ENCODE data around the gene RNF213. TPM values are rescaled to one million over a fixed set of nuclear protein-coding genes. Genes with fewer than 3 reads are reported as not detected.

Gene RNF213
- polyA plus RNA-seq, 3 donors from 2014 or later, result 12.7 to 117 (median 25.9) TPM

DNA sequence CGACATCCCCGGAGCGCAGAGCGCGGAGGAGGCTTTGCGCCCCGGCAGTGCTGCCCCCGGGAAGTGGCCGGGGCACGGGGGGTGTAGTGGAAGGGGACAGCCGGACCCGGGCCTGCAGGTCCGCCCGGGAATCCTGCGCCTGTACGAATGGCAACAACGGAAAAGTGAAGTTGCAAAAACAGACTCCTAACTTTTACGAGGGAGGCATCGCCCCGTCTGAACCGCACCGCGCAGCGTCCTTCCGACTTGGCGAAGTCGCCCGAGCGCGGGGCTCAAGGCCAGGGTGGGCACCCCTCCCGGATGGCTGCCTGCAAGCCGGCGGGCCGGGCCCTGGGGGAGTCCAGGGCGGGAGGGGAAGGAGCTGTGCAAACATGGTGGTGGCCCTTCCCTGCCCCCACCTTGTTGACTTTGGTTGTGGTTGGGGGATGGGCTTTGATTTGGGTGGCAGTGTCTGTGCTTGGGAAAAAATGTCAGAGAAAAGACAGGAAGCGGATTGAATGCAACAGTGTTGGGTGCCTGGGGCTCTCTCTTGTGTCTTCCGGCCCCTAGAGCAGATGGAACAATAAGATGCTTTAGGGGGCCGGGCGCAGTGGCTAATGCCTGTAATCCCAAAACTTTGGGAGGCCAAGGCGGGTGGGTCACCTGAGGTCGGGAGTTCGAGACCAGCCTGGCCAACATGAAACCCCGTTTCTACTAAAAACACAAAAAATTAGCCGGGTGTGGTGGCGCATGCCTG, 675 bp downstream of the RNF213 start:
- H3K27me3 Mint-ChIP-seq (ENCODE audit: low read depth in 3 of 3), result peaks cover 10 to 23% (median 19%) of the 10 kb centered on the region in 3 donors
- DNase-seq, result peak; percentile 58 to 63 (median 58)
- peaks cover 46 to 47% of the 10 kb centered on the region in 2 donors for H3K4me1 Mint-ChIP-seq
- H3K36me3 Mint-ChIP-seq, result peaks cover 4 to 5% (median 5%) of the 10 kb centered on the region in 3 donors
- H3K4me3 Mint-ChIP-seq, result peak overlapping the region; percentile 88 to 98 (median 91)
- peak overlapping the region; percentile 93 to 99 (median 96) for H3K27ac Mint-ChIP-seq
- no peaks in the 10 kb centered on the region for H3K9me3 Mint-ChIP-seq

DNA sequence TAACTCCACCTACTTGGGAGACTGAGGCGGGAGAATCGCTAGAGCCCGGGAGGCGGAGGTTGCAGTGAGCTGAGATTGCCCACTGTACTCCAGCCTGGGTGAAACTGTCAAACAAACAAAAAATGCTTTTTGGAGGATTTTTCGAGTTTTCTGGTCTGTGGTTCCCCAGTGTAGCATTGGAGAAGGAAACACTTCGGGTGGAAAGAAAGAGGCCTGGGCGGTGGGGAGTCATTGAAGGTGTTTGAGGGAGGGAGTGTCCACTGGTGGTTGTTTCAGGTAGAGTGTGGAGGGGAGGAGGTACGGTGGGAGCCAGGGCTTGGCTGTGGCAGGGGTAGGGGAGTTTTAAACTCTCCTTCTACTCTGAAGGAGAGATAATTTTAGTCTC, 1.2 kb downstream of the RNF213 start:
- Mint-ChIP-seq H3K36me3 (peaks cover 4 to 5% (median 5%) of the 10 kb centered on the region in 3 donors), H3K9me3 (no peaks in the 10 kb centered on the region)

DNA sequence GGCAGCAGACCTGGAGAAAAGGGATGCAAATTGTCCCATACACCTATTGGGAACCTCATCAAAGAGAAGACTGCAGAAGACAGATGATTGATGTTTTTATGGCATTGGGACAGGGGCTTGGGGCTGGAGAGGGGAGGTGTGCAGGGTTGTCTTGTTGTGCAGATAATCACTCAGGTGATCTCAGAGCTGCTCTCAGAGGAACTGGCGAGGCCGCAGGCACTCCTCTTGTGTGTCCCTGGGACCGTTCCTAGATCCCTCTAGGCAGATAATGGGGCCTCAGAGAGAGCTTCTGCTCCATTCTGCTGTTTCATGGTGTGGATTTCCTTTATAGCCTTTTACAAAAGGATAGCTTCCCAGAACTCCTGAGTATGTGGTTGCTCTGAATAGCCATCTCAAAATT, 1.6 kb downstream of the RNF213 start:
- Mint-ChIP-seq H3K4me1 (peaks cover 47 to 55% of the 10 kb centered on the region in 2 donors), H3K4me3 (peak overlapping the region; percentile 88 to 98 (median 91))

More for the DNA sequence above, 1.2 kb downstream of the RNF213 start:
- Mint-ChIP-seq H3K27me3 (ENCODE audit: low read depth in 3 of 3) (peaks cover 10 to 23% (median 19%) of the 10 kb centered on the region in 3 donors), H3K27ac (peak overlapping the region; percentile 93 to 99 (median 96)), H3K4me1 (peaks cover 47 to 51% of the 10 kb centered on the region in 2 donors), H3K4me3 (peak overlapping the region; percentile 88 to 98 (median 91))
- DNase-seq, result no peak

DNA sequence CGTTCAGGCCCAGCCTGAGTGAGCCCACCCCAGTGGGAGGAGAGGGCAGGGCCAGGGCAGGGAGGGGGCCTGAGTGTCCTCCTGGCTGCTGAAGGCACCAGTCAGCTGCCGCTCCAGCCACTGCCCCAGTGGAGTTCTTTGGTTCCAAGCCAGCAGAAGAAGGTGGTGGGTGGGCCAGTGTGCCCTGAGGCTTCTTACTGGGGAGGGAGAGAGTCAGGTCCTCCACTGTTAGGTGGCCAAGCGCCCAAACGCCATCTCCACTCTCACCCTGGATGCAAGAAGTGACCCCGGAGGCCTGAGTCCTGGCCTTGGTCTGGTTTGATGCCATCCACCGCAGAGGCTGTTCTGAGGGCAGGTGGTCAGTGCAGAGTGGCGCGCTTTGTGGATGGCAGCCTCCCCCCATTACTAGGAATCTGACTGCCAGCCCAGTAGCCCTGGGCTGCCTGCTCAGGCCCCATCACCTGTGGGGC, 2.2 kb downstream of the RNF213 start:
- Mint-ChIP-seq H3K27me3 (ENCODE audit: low read depth in 3 of 3) (peaks cover 10 to 23% (median 19%) of the 10 kb centered on the region in 3 donors), H3K27ac (peak overlapping the region in 4 of 6 donors; percentile 81 to 95 (median 94)), H3K4me1 (peaks cover 47 to 59% of the 10 kb centered on the region in 2 donors), H3K9me3 (no peaks in the 10 kb centered on the region), H3K36me3 (peaks cover 5 to 8% (median 5%) of the 10 kb centered on the region in 3 donors), H3K4me3 (peak overlapping the region; percentile 90 to 100 (median 99))
- no peak for DNase-seq

More for the DNA sequence above, 1.6 kb downstream of the RNF213 start:
- H3K9me3 Mint-ChIP-seq, result no peaks in the 10 kb centered on the region
- no peak for DNase-seq
- H3K27me3 Mint-ChIP-seq (ENCODE audit: low read depth in 3 of 3), result peaks cover 10 to 23% (median 19%) of the 10 kb centered on the region in 3 donors
- peak overlapping the region; percentile 93 to 99 (median 96) for H3K27ac Mint-ChIP-seq
- H3K36me3 Mint-ChIP-seq, result peaks cover 5% of the 10 kb centered on the region in 3 donors

- H3K4me1 Mint-ChIP-seq, result peaks cover 42 to 57% of the 10 kb centered on the region in 2 donors
- no peaks in the 10 kb centered on the region for H3K9me3 Mint-ChIP-seq
- H3K36me3 Mint-ChIP-seq, result peaks cover 5 to 8% (median 5%) of the 10 kb centered on the region in 3 donors
These were observed 2.9 kb downstream of the RNF213 start for GRCh38 chr17:80263253-80264204.

GRCh38 chr17:80264205-80265075, 3.8 kb downstream of the RNF213 start:
- H3K9me3 Mint-ChIP-seq, result no peaks in the 10 kb centered on the region
- DNase-seq, result peak; percentile 61 to 66 (median 64)
- peak overlapping the region; percentile 81 to 94 (median 92) for H3K27ac Mint-ChIP-seq
- peaks cover 8 to 21% (median 19%) of the 10 kb centered on the region in 3 donors for H3K27me3 Mint-ChIP-seq (ENCODE audit: low read depth in 3 of 3)
- peak overlapping the region; percentile 90 to 100 (median 99) for H3K4me3 Mint-ChIP-seq
- peaks cover 38 to 54% of the 10 kb centered on the region in 2 donors for H3K4me1 Mint-ChIP-seq
- H3K36me3 Mint-ChIP-seq, result peaks cover 5 to 8% (median 5%) of the 10 kb centered on the region in 3 donors

More at GRCh38 chr17:80263253-80264204, 2.9 kb downstream of the RNF213 start:
- peak; percentile 85 to 87 (median 86) for DNase-seq
- Mint-ChIP-seq H3K27me3 (ENCODE audit: low read depth in 3 of 3) (peaks cover 10 to 23% (median 19%) of the 10 kb centered on the region in 3 donors), H3K27ac (peak overlapping the region; percentile 81 to 95 (median 93)), H3K4me3 (peak overlapping the region; percentile 90 to 100 (median 99))

DNA sequence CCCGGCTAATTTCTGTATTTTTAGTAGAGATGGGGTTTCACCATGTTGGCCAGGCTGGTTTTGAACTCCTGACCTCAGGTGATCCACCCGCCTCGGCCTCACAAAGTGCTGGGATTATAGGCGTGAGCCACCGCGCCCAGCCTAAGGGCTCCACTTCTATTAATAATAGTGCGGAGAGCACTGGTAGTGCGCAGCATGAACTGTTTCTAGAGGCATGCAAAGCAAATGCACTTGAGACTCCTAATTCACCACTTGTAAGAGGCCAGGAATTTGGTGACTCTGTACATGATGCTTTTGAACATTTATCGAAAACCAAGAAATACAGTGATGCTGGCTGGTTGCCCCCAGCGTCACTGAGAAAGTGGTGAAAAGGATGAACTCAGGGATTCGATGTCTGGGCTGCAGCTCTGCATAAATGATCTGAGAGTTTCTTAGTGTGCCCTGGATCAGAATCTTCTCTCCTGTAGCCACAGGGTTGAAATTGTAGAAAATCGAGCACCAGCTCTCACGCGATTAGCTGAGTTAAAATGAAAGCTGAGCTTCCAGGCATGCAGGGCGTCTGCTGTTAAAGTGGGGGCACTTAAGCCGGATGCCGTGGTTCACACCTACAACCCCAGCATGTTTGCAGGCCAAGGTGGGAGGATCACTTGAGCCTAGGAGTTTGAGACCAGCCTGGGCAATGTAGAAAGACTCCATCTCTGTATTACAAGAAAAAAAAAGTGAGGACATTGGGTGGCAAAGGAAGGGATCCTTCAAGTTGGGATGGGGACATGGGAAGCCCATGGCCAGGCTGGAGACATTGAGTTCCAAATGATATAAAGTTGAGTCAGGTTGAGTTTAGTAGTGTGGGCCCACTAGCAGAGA, 4.8 kb downstream of the RNF213 start:
- Mint-ChIP-seq H3K4me3 (peak overlapping the region; percentile 90 to 100 (median 99)), H3K27me3 (ENCODE audit: low read depth in 3 of 3) (peaks cover 5 to 21% (median 19%) of the 10 kb centered on the region in 3 donors), H3K36me3 (peaks cover 5 to 8% (median 7%) of the 10 kb centered on the region in 3 donors), H3K4me1 (peaks cover 38 to 49% of the 10 kb centered on the region in 2 donors), H3K27ac (peak overlapping the region; percentile 81 to 94 (median 92)), H3K9me3 (no peaks in the 10 kb centered on the region)
- peak; percentile 82 to 86 (median 83) for DNase-seq

DNA sequence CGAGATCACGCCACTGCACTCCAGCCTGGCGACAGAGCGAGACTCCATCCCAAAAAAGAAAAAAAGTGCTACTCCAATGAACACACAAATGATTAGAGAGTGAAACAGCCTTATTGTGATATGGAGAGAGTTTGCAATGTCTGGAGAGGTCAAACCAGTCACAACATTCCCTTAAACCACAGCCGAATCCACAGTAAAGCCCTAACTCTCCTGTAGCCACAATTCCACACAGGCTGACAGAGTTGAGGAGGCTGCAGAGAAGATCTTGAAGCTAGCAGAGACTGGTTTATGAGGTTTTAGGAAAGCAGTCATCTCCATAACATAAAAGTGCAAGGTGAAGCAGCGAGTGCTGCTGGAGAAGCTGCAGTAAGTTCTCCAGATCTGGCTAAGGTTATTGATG, 6.7 kb downstream of the RNF213 start:
- H3K36me3 Mint-ChIP-seq, result peaks cover 8 to 12% (median 10%) of the 10 kb centered on the region in 3 donors
- no peak for DNase-seq
- H3K4me3 Mint-ChIP-seq, result peak overlapping the region; percentile 51 to 100 (median 72)
- peaks cover 0 to 14% (median 10%) of the 10 kb centered on the region in 3 donors for H3K27me3 Mint-ChIP-seq (ENCODE audit: low read depth in 3 of 3)
- peak overlapping the region; percentile 36 to 94 (median 76) for H3K27ac Mint-ChIP-seq
- no peaks in the 10 kb centered on the region for H3K9me3 Mint-ChIP-seq
- peaks cover 28 to 43% of the 10 kb centered on the region in 2 donors for H3K4me1 Mint-ChIP-seq

GRCh38 chr17:80268427-80268826, 7.8 kb downstream of the RNF213 start:
- no peak overlapping the region for H3K4me3 Mint-ChIP-seq
- H3K36me3 Mint-ChIP-seq, result peaks cover 8 to 17% (median 10%) of the 10 kb centered on the region in 3 donors
- DNase-seq, result no peak
- no peak overlapping the region for H3K27ac Mint-ChIP-seq
- H3K9me3 Mint-ChIP-seq, result no peaks in the 10 kb centered on the region
- H3K4me1 Mint-ChIP-seq, result peaks cover 31 to 45% of the 10 kb centered on the region in 2 donors
- H3K27me3 Mint-ChIP-seq (ENCODE audit: low read depth in 3 of 3), result peaks cover 0 to 14% (median 9%) of the 10 kb centered on the region in 3 donors

DNA sequence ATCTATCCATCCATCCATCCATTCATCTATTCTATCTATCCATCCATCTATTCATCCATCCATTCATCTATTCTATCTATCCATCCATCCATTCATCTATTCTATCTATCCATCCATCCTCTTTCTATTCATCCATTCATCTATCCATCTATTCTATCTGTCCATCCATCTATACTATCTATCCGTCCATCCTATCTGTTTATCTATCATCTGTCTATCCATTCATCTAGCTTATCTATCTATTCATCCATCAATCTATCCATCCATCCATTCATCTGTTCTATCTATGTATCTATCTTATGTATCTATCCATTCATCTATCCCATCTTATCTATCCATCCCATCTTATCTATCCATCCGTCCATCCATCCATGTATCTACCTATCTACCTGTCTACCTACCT, 8.8 kb downstream of the RNF213 start:
- H3K4me1 Mint-ChIP-seq, result peaks cover 36 to 52% of the 10 kb centered on the region in 2 donors
- H3K27ac Mint-ChIP-seq, result no peak overlapping the region
- no peak for DNase-seq
- H3K36me3 Mint-ChIP-seq, result peaks cover 10 to 22% (median 12%) of the 10 kb centered on the region in 3 donors
- no peaks in the 10 kb centered on the region for H3K9me3 Mint-ChIP-seq
- H3K27me3 Mint-ChIP-seq (ENCODE audit: low read depth in 3 of 3), result peaks cover 0 to 9% (median 4%) of the 10 kb centered on the region in 3 donors
- no peak overlapping the region for H3K4me3 Mint-ChIP-seq

GRCh38 chr17:80270104-80270503, 9.5 kb downstream of the RNF213 start:
- Mint-ChIP-seq H3K27me3 (ENCODE audit: low read depth in 3 of 3) (peaks cover 0 to 6% (median 2%) of the 10 kb centered on the region in 3 donors), H3K4me1 (peaks cover 33 to 49% of the 10 kb centered on the region in 2 donors), H3K4me3 (peak overlapping the region in 4 of 5 donors; percentile 22 to 40 (median 36)), H3K36me3 (peaks cover 10 to 23% (median 12%) of the 10 kb centered on the region in 3 donors), H3K27ac (peak overlapping the region in 3 of 6 donors; percentile 70 to 92 (median 83)), H3K9me3 (no peaks in the 10 kb centered on the region)
- no peak for DNase-seq
